ENCODE data around the gene BLACAT1.

DNA sequence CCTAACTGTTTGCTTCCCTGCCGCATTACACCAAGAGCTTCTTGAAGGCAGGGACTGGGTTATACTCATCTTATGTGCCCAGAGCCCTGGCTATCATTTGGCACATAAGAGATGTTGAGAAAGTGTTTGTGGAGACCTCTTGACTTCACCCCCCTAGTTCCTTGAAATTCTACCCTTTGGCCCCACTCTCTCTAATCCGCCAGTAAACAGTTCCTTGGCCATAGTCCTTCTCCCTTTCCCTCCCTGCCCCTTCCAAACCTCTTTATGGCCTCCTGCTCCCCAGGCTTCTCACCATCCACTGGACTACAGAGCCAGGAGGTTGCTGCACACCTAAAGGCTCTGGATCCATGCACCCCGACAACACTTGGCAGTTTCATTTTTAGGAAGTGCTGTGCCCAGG lies 47.1 kb upstream of the BLACAT1 start:
- TF ChIP-seq ZNF70 (CRISPR knock-in tag; IDR thresholded peaks at IDR 0.05) = no peak
- TF ChIP-seq, protein P1, sequence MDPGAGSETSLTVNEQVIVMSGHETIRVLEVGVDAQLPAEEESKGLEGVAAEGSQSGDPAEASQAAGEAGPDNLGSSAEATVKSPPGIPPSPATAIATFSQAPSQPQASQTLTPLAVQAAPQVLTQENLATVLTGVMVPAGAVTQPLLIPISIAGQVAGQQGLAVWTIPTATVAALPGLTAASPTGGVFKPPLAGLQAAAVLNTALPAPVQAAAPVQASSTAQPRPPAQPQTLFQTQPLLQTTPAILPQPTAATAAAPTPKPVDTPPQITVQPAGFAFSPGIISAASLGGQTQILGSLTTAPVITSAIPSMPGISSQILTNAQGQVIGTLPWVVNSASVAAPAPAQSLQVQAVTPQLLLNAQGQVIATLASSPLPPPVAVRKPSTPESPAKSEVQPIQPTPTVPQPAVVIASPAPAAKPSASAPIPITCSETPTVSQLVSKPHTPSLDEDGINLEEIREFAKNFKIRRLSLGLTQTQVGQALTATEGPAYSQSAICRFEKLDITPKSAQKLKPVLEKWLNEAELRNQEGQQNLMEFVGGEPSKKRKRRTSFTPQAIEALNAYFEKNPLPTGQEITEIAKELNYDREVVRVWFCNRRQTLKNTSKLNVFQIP (CRISPR knock-in tag; IDR thresholded peaks at IDR 0.05; ENCODE audit: borderline replicate concordance, low read depth) = no peak
- TF ChIP-seq RARB (CRISPR knock-in tag; IDR thresholded peaks at IDR 0.05) = no peak
- TF ChIP-seq, protein P2, sequence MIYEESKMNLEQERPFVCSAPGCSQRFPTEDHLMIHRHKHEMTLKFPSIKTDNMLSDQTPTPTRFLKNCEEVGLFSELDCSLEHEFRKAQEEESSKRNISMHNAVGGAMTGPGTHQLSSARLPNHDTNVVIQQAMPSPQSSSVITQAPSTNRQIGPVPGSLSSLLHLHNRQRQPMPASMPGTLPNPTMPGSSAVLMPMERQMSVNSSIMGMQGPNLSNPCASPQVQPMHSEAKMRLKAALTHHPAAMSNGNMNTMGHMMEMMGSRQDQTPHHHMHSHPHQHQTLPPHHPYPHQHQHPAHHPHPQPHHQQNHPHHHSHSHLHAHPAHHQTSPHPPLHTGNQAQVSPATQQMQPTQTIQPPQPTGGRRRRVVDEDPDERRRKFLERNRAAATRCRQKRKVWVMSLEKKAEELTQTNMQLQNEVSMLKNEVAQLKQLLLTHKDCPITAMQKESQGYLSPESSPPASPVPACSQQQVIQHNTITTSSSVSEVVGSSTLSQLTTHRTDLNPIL (CRISPR knock-in tag; IDR thresholded peaks at IDR 0.05; ENCODE audit: low read depth) = no peak
- no peak for TF ChIP-seq TCF4 (CRISPR knock-in tag; IDR thresholded peaks at IDR 0.05; ENCODE audit: borderline replicate concordance)
- no peak for TF ChIP-seq OSR1 (CRISPR knock-in tag; IDR thresholded peaks at IDR 0.05)
- no peak for TF ChIP-seq ARNTL (CRISPR knock-in tag; IDR thresholded peaks at IDR 0.05; ENCODE audit: borderline replicate concordance, low read depth)
- TF ChIP-seq CSDC2 (CRISPR knock-in tag; IDR thresholded peaks at IDR 0.05) = no peak
- TF ChIP-seq, protein P3, sequence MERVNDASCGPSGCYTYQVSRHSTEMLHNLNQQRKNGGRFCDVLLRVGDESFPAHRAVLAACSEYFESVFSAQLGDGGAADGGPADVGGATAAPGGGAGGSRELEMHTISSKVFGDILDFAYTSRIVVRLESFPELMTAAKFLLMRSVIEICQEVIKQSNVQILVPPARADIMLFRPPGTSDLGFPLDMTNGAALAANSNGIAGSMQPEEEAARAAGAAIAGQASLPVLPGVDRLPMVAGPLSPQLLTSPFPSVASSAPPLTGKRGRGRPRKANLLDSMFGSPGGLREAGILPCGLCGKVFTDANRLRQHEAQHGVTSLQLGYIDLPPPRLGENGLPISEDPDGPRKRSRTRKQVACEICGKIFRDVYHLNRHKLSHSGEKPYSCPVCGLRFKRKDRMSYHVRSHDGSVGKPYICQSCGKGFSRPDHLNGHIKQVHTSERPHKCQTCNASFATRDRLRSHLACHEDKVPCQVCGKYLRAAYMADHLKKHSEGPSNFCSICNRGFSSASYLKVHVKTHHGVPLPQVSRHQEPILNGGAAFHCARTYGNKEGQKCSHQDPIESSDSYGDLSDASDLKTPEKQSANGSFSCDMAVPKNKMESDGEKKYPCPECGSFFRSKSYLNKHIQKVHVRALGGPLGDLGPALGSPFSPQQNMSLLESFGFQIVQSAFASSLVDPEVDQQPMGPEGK (CRISPR knock-in tag; IDR thresholded peaks at IDR 0.05; ENCODE audit: borderline replicate concordance) = no peak
